Suprapubic skin (tissue), 4 donors: ENCODE results near the gene TENT4A.

ENCODE experiments used
- CTCF ChIP-seq, 2 donors: fragments of 200-600 bp in 1 of 2; fragments of 450-650 bp in 1 of 2; sonication (generic) in 1 of 2; IDR thresholded peaks; one replicate each; pipeline ENCODE4 v1.5.1; 2016 to 2019; ENCODE audit warnings: antibody characterized with exemption in 2 of 2, mild to moderate bottlenecking in 1 of 2, moderate library complexity in 1 of 2
- EP300 ChIP-seq: sonication (generic); formaldehyde crosslinking; IDR thresholded peaks from one replicate; pipeline ENCODE4 v1.6.1; 2017; ENCODE audit warnings: antibody characterized with exemption
- POLR2AphosphoS5 ChIP-seq, 3 donors: sonication (generic); formaldehyde crosslinking; IDR thresholded peaks; one replicate each; pipeline ENCODE4 v1.6.1; 2017; ENCODE audit warnings: antibody characterized with exemption in 3 of 3

- TF ChIP-seq CTCF (IDR thresholded peaks at IDR 0.05) (no peak), EP300 (no peak), POLR2AphosphoS5 (IDR thresholded peaks at IDR 0.05) (no peak)
Measured at GRCh38 chr5:6721442-6721841, 8.2 kb downstream of the TENT4A start.
